ENCODE results near the gene MYOT. TPM values are rescaled to one million over a fixed set of nuclear protein-coding genes. Genes with fewer than 3 reads are reported as not detected.

Gene MYOT
- total RNA-seq, 1 experiment from 2014 or later, result not detected

DNA sequence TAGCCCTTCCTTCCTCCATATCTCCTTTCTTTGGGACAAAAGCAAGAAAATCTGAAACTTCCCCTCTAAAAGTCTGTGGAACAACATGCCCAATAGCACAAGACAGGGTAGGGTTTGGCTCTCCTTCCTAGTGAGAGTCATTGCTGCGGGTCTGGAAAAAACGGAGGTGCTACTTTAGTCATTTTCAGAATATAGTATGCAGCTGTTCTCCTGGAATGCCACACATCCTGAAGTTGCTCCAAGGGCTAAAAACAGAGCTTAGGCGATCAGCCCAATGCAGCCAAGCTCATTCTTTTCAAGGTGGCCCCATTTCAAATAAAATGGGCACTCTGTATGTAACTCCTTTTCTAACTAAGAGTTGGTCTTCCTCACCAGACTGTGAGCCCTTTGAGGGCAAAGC lies 39.5 kb upstream of the MYOT start:
- H3K9me3 Mint-ChIP-seq (ENCODE audit: unreplicated experiment), result no peaks in the 10 kb centered on the region
- DNase-seq, result no peak
- Histone ChIP-seq H3K4me1 (peaks cover 10% of the 10 kb centered on the region), H3K27me3 (replicated peaks; ENCODE audit: control insufficient read depth, insufficient read depth, low read length) (no peaks in the 10 kb centered on the region), H3K4me3 (ENCODE audit: low read depth, low read length) (no peak overlapping the region), H3K9me3 (no peaks in the 10 kb centered on the region), H3K36me3 (ENCODE audit: control insufficient read depth, insufficient read depth, low read length) (no peaks in the 10 kb centered on the region)
- H3K27ac Mint-ChIP-seq (ENCODE audit: unreplicated experiment), result no peak overlapping the region
- H3K4me1 Mint-ChIP-seq (ENCODE audit: low read depth, unreplicated experiment), result peaks cover 12% of the 10 kb centered on the region
- TF ChIP-seq, protein P1, sequence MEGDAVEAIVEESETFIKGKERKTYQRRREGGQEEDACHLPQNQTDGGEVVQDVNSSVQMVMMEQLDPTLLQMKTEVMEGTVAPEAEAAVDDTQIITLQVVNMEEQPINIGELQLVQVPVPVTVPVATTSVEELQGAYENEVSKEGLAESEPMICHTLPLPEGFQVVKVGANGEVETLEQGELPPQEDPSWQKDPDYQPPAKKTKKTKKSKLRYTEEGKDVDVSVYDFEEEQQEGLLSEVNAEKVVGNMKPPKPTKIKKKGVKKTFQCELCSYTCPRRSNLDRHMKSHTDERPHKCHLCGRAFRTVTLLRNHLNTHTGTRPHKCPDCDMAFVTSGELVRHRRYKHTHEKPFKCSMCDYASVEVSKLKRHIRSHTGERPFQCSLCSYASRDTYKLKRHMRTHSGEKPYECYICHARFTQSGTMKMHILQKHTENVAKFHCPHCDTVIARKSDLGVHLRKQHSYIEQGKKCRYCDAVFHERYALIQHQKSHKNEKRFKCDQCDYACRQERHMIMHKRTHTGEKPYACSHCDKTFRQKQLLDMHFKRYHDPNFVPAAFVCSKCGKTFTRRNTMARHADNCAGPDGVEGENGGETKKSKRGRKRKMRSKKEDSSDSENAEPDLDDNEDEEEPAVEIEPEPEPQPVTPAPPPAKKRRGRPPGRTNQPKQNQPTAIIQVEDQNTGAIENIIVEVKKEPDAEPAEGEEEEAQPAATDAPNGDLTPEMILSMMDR (IDR thresholded peaks at IDR 0.05; ENCODE audit: insufficient read depth in 1 of 2, low read depth in 1 of 2, low read length in 1 of 2, severe bottlenecking in 1 of 2, unreplicated experiment in 1 of 2), result no peak
- intact Hi-C loops (cut with micrococcal nuclease; ENCODE audit: unreplicated experiment), result no loop called here
- CTCF ChIA-PET, result no interaction called here
- no peaks in the 10 kb centered on the region for H3K27me3 Mint-ChIP-seq (ENCODE audit: insufficient read depth, unreplicated experiment)
- BruUV-seq (replicated peaks), result no TSS peak
- H3K4me3 Mint-ChIP-seq (ENCODE audit: unreplicated experiment), result no peak overlapping the region
- no peaks in the 10 kb centered on the region for H3K36me3 Mint-ChIP-seq (ENCODE audit: insufficient read depth, unreplicated experiment)
- POLR2A ChIA-PET, result no interaction called here

DNA sequence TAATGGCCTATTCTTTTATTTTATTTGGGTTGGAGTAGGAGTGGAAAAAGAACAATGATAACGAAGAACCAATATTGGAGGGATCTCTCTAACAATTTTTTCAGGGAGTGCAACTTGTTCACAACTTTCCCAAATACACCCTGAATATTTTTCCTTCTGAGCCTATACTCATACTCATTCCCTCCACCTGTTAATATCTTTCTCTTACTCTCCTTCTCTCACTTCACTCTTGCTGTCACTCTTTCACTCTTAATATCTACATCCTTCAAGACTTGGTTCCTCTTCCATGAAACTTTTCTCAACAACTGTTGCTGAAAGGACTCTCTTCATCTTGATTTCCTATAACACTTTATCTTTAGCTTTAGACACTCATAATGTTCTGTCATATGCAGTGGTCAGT lies 39.0 kb upstream of the MYOT start:
- Histone ChIP-seq H3K27me3 (replicated peaks; ENCODE audit: control insufficient read depth, insufficient read depth, low read length) (no peaks in the 10 kb centered on the region), H3K4me3 (ENCODE audit: low read depth, low read length) (no peak overlapping the region), H3K4me1 (peaks cover 13% of the 10 kb centered on the region), H3K9me3 (no peaks in the 10 kb centered on the region), H3K36me3 (ENCODE audit: control insufficient read depth, insufficient read depth, low read length) (no peaks in the 10 kb centered on the region)
- ChIA-PET CTCF (no interaction called here), POLR2A (no interaction called here)
- H3K9me3 Mint-ChIP-seq (ENCODE audit: unreplicated experiment), result no peaks in the 10 kb centered on the region
- H3K4me3 Mint-ChIP-seq (ENCODE audit: unreplicated experiment), result no peak overlapping the region
- no peaks in the 10 kb centered on the region for H3K36me3 Mint-ChIP-seq (ENCODE audit: insufficient read depth, unreplicated experiment)
- DNase-seq, result no peak
- TF ChIP-seq, protein P1 (IDR thresholded peaks at IDR 0.05; ENCODE audit: insufficient read depth in 1 of 2, low read depth in 1 of 2, low read length in 1 of 2, severe bottlenecking in 1 of 2, unreplicated experiment in 1 of 2), result no peak
- intact Hi-C loops (cut with micrococcal nuclease; ENCODE audit: unreplicated experiment), result no loop called here
- H3K27ac Mint-ChIP-seq (ENCODE audit: unreplicated experiment), result no peak overlapping the region
- no peaks in the 10 kb centered on the region for H3K27me3 Mint-ChIP-seq (ENCODE audit: insufficient read depth, unreplicated experiment)
- BruUV-seq (replicated peaks), result no TSS peak
- peaks cover 12% of the 10 kb centered on the region for H3K4me1 Mint-ChIP-seq (ENCODE audit: low read depth, unreplicated experiment)

DNA sequence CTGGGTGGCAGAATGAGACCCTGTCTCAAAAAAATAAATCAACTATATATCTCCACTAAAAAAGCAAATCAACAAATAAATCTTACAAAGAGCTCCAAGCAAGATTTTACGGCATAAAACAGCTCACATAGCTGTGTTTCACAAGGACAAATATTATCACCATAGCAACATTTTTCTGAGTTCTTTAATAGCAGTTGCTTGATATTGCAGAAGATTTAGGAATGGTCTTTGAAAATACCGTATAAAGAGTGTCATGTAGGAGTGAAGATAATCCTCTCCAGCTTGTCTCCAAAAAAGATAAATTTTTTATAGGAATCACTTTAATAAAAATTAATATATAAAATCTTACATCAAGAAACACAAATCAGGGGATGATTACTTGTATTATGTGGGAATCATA lies 36.6 kb upstream of the MYOT start:
- POLR2A ChIA-PET, result no interaction called here
- Mint-ChIP-seq H3K27me3 (ENCODE audit: insufficient read depth, unreplicated experiment) (no peaks in the 10 kb centered on the region), H3K4me1 (ENCODE audit: low read depth, unreplicated experiment) (peaks cover 10% of the 10 kb centered on the region), H3K27ac (ENCODE audit: unreplicated experiment) (no peak overlapping the region), H3K4me3 (ENCODE audit: unreplicated experiment) (no peak overlapping the region), H3K9me3 (ENCODE audit: unreplicated experiment) (no peaks in the 10 kb centered on the region), H3K36me3 (ENCODE audit: insufficient read depth, unreplicated experiment) (no peaks in the 10 kb centered on the region)
- no peak overlapping the region for H3K4me3 ChIP-seq (ENCODE audit: low read depth, low read length)
- TF ChIP-seq, protein P1 (IDR thresholded peaks at IDR 0.05; ENCODE audit: insufficient read depth in 1 of 2, low read depth in 1 of 2, low read length in 1 of 2, severe bottlenecking in 1 of 2, unreplicated experiment in 1 of 2), result no peak
- no peaks in the 10 kb centered on the region for H3K36me3 ChIP-seq (ENCODE audit: control insufficient read depth, insufficient read depth, low read length)
- DNase-seq, result no peak
- CTCF ChIA-PET, result no interaction called here
- no TSS peak for BruUV-seq (replicated peaks)
- peaks cover 30% of the 10 kb centered on the region for H3K4me1 ChIP-seq
- no peaks in the 10 kb centered on the region for H3K9me3 ChIP-seq
- H3K27me3 ChIP-seq (replicated peaks; ENCODE audit: control insufficient read depth, insufficient read depth, low read length), result no peaks in the 10 kb centered on the region
- intact Hi-C loops (cut with micrococcal nuclease; ENCODE audit: unreplicated experiment), result loop anchor here (5.0 kb wide), 1 partner anchor 61 kb away; no protein-coding TSS in a partner anchor
